ENCODE measurements around the gene RRH.

Gene RRH

DNA sequence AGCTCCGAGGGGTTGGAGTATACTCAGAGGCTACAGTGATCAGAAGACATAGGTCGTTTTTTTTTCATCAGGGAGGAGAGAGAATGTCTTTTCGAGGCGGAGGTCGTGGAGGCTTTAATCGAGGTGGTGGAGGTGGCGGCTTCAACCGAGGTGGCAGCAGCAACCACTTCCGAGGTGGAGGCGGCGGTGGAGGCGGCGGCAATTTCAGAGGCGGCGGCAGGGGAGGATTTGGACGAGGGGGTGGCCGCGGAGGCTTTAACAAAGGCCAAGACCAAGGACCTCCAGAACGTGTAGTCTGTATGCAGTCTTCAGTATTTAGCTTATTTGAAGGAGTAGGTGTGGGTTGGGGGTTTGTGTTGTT, 11.7 kb upstream of the RRH start:
- H3K27me3 ChIP-seq (ENCODE audit: insufficient read depth, low read length, poor library complexity) = no peaks in the 10 kb centered on the region
- H3K4me1 ChIP-seq (ENCODE audit: insufficient read depth, low read length) = peaks cover 32% of the 10 kb centered on the region
- H2AFZ ChIP-seq (ENCODE audit: low read depth, low read length) = peak overlapping the region; percentile 92
- peak overlapping the region; percentile 76 for H3K4me2 ChIP-seq (ENCODE audit: insufficient read depth, low read length)
- peaks cover 42% of the 10 kb centered on the region for H3K36me3 ChIP-seq (ENCODE audit: insufficient read depth, low read length)
- no peak for TF ChIP-seq EZH2 (IDR thresholded peaks at IDR 0.05; ENCODE audit: borderline replicate concordance, low read depth, low read length, severe bottlenecking)
- TF ChIP-seq, protein P1, sequence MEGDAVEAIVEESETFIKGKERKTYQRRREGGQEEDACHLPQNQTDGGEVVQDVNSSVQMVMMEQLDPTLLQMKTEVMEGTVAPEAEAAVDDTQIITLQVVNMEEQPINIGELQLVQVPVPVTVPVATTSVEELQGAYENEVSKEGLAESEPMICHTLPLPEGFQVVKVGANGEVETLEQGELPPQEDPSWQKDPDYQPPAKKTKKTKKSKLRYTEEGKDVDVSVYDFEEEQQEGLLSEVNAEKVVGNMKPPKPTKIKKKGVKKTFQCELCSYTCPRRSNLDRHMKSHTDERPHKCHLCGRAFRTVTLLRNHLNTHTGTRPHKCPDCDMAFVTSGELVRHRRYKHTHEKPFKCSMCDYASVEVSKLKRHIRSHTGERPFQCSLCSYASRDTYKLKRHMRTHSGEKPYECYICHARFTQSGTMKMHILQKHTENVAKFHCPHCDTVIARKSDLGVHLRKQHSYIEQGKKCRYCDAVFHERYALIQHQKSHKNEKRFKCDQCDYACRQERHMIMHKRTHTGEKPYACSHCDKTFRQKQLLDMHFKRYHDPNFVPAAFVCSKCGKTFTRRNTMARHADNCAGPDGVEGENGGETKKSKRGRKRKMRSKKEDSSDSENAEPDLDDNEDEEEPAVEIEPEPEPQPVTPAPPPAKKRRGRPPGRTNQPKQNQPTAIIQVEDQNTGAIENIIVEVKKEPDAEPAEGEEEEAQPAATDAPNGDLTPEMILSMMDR (IDR thresholded peaks at IDR 0.05; ENCODE audit: borderline replicate concordance, extremely low read depth, low read length, poor library complexity, severe bottlenecking) = no peak
- peak overlapping the region; percentile 59 to 81 for H3K4me3 ChIP-seq (ENCODE audit: low read depth in 1 of 2, low read length in 2 of 2)
- H3K9me3 ChIP-seq (ENCODE audit: insufficient read depth, low read length, severe bottlenecking) = no peaks in the 10 kb centered on the region
- peak overlapping the region; percentile 67 for H3K9ac ChIP-seq (ENCODE audit: low read depth, low read length)
- ATAC-seq (ENCODE audit: insufficient read depth, low read depth) = peak; percentile 44
- peaks cover 43% of the 10 kb centered on the region for H3K79me2 ChIP-seq (ENCODE audit: insufficient read depth, low read length)
- peak overlapping the region; percentile 86 for H3K27ac ChIP-seq (ENCODE audit: low read length)
- DNase-seq = peak; percentile 62
- no peaks in the 10 kb centered on the region; the same call in 1 of the 2 replicates for H4K20me1 ChIP-seq (ENCODE audit: insufficient read depth, low read length)

DNA sequence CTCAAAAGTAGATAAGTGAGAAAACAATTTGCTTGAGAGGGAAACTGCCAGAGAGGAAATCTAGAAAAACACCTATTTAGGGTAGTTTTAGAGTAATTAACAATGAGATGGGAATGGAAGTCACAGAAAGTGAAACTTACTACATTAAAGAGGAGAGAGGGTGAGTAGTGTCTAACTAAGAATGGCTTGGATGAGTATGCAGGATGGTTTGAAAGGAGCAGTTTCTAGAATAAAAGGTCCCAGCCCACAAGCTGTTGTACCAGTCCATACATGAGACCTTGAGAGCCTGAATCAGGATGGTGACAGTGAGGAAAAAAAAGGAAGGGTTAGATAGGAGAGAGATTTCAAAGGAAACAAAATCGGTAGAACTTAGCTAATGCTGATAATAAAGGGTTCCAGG, 10.9 kb upstream of the RRH start:
- H3K4me1 ChIP-seq (ENCODE audit: insufficient read depth, low read length) = peaks cover 32% of the 10 kb centered on the region
- no peaks in the 10 kb centered on the region for H3K9me3 ChIP-seq (ENCODE audit: insufficient read depth, low read length, severe bottlenecking)
- peak overlapping the region; percentile 67 for H3K9ac ChIP-seq (ENCODE audit: low read depth, low read length)
- H3K36me3 ChIP-seq (ENCODE audit: insufficient read depth, low read length) = peaks cover 50% of the 10 kb centered on the region
- peak overlapping the region; percentile 59 to 81; a peak in 3 of 4 replicates for H3K4me3 ChIP-seq (ENCODE audit: low read depth in 1 of 2, low read length in 2 of 2)
- no peak for ATAC-seq (ENCODE audit: insufficient read depth, low read depth)
- H4K20me1 ChIP-seq (ENCODE audit: insufficient read depth, low read length) = no peaks in the 10 kb centered on the region; the same call in 1 of the 2 replicates
- H3K4me2 ChIP-seq (ENCODE audit: insufficient read depth, low read length) = peak overlapping the region; percentile 76
- peaks cover 46% of the 10 kb centered on the region for H3K79me2 ChIP-seq (ENCODE audit: insufficient read depth, low read length)
- DNase-seq = no peak
- H2AFZ ChIP-seq (ENCODE audit: low read depth, low read length) = no peak overlapping the region
- TF ChIP-seq, protein P1 (IDR thresholded peaks at IDR 0.05; ENCODE audit: borderline replicate concordance, extremely low read depth, low read length, poor library complexity, severe bottlenecking) = no peak
- TF ChIP-seq EZH2 (IDR thresholded peaks at IDR 0.05; ENCODE audit: borderline replicate concordance, low read depth, low read length, severe bottlenecking) = no peak
- H3K27me3 ChIP-seq (ENCODE audit: insufficient read depth, low read length, poor library complexity) = no peaks in the 10 kb centered on the region
- peak overlapping the region; percentile 86; the same call in 1 of the 2 replicates for H3K27ac ChIP-seq (ENCODE audit: low read length)

DNA sequence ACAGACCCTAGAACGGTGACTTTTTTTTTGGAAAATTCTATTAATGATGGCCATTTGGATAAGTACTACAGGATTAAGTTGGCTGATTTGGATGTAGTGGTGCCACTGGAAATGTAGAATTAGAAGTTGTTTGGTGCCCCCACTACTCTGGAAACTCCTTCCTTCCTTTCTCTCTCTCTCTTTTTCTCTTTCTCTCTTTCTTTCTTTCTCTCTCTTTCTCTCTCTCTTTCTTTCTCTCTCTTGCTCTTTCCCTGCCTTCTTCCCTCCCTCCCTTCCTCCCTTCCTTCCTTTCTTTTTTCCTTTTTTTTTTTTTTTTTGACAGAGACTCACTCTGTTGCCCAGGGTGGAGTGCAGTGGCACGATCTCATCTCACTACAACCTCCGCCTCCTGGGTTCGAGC, 9.5 kb upstream of the RRH start:
- Histone ChIP-seq H3K4me2 (ENCODE audit: insufficient read depth, low read length) (no peak overlapping the region), H3K36me3 (ENCODE audit: insufficient read depth, low read length) (peaks cover 64% of the 10 kb centered on the region), H3K9me3 (ENCODE audit: insufficient read depth, low read length, severe bottlenecking) (no peaks in the 10 kb centered on the region), H4K20me1 (ENCODE audit: insufficient read depth, low read length) (no peaks in the 10 kb centered on the region; the same call in 1 of the 2 replicates), H3K9ac (ENCODE audit: low read depth, low read length) (no peak overlapping the region), H2AFZ (ENCODE audit: low read depth, low read length) (no peak overlapping the region), H3K27ac (ENCODE audit: low read length) (no peak overlapping the region), H3K4me1 (ENCODE audit: insufficient read depth, low read length) (peaks cover 32% of the 10 kb centered on the region), H3K79me2 (ENCODE audit: insufficient read depth, low read length) (peaks cover 46% of the 10 kb centered on the region), H3K27me3 (ENCODE audit: insufficient read depth, low read length, poor library complexity) (no peaks in the 10 kb centered on the region), H3K4me3 (ENCODE audit: low read depth in 1 of 2, low read length in 2 of 2) (no peak overlapping the region)
- TF ChIP-seq EZH2 (IDR thresholded peaks at IDR 0.05; ENCODE audit: borderline replicate concordance, low read depth, low read length, severe bottlenecking) = no peak
- TF ChIP-seq, protein P1 (IDR thresholded peaks at IDR 0.05; ENCODE audit: borderline replicate concordance, extremely low read depth, low read length, poor library complexity, severe bottlenecking) = no peak
- ATAC-seq (ENCODE audit: insufficient read depth, low read depth) = no peak
- no peak for DNase-seq

DNA sequence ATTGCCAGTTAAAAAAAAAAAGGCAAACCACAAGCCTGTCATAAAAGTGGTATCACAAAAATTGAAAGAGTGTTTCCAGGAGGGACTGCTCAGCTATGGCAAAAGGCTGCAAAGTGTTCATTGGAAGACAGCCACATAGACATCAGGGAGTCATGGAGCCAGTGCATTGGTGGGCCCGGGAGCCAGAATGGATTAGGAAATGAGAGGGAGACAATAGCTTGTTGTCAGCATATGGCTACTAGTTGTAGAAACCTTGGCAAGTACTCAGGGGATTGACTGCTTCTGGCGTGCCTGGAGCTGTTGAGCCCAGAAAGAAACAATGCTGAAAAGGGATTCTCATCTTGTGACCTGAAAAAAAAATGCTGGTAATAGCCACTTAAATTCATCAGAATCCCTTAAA, 7.2 kb upstream of the RRH start:
- Histone ChIP-seq H3K9ac (ENCODE audit: low read depth, low read length) (no peak overlapping the region), H3K4me1 (ENCODE audit: insufficient read depth, low read length) (peaks cover 20% of the 10 kb centered on the region), H2AFZ (ENCODE audit: low read depth, low read length) (no peak overlapping the region), H3K4me2 (ENCODE audit: insufficient read depth, low read length) (no peak overlapping the region), H3K9me3 (ENCODE audit: insufficient read depth, low read length, severe bottlenecking) (no peaks in the 10 kb centered on the region), H3K36me3 (ENCODE audit: insufficient read depth, low read length) (peaks cover 81% of the 10 kb centered on the region), H3K4me3 (ENCODE audit: low read depth in 1 of 2, low read length in 2 of 2) (no peak overlapping the region), H4K20me1 (ENCODE audit: insufficient read depth, low read length) (no peaks in the 10 kb centered on the region; the same call in 1 of the 2 replicates), H3K79me2 (ENCODE audit: insufficient read depth, low read length) (peaks cover 44% of the 10 kb centered on the region), H3K27ac (ENCODE audit: low read length) (no peak overlapping the region), H3K27me3 (ENCODE audit: insufficient read depth, low read length, poor library complexity) (no peaks in the 10 kb centered on the region)
- TF ChIP-seq, protein P1 (IDR thresholded peaks at IDR 0.05; ENCODE audit: borderline replicate concordance, extremely low read depth, low read length, poor library complexity, severe bottlenecking) = no peak
- no peak for TF ChIP-seq EZH2 (IDR thresholded peaks at IDR 0.05; ENCODE audit: borderline replicate concordance, low read depth, low read length, severe bottlenecking)
- no peak for DNase-seq
- ATAC-seq (ENCODE audit: insufficient read depth, low read depth) = no peak
